Stomach (tissue), 9 donors: Measurements from ENCODE around the gene FADS2. TPM values are rescaled to one million over a fixed set of nuclear protein-coding genes. Genes with fewer than 3 reads are reported as not detected.

Experiments
- DNase-seq, 2 donors: peaks; one replicate each; pipeline versions ENCODE4 v3.0.0 to v3.0.0-alpha.2; 2013 to 2019
- H3K27ac ChIP-seq, 5 donors: fragments of 200-600 bp in 4 of 5; sonication (generic) in 4 of 5; one replicate each; pipeline ENCODE4 v1.5.1; 2013 to 2019; ENCODE audit warnings: mild to moderate bottlenecking in 1 of 5, moderate library complexity in 1 of 5
- H3K27me3 ChIP-seq, 3 donors: fragments of 200-600 bp; sonication (generic); one replicate each; pipeline ENCODE4 v1.5.1; 2017 to 2019; ENCODE audit warnings: mixed run types in 1 of 3
- H3K36me3 ChIP-seq, 4 donors: fragments of 200-600 bp; sonication (generic); 1 replicate in 3 of 4; 2 replicates in 1 of 4; pipeline ENCODE4 v1.5.1; 2016 to 2019
- H3K4me1 ChIP-seq, 4 donors: fragments of 200-600 bp; sonication (generic); one replicate each; pipeline ENCODE4 v1.5.1; 2016 to 2019
- H3K4me3 ChIP-seq, 4 donors: fragments of 200-600 bp; sonication (generic) in 3 of 4; one replicate each; pipeline ENCODE4 v1.5.1; 2016 to 2019; ENCODE audit warnings: mild to moderate bottlenecking in 1 of 4
- H3K9me3 ChIP-seq, 4 donors: fragments of 200-600 bp; sonication (generic); one replicate each; pipeline ENCODE4 v1.5.1; 2016 to 2019
- CTCF ChIP-seq, 7 experiments: fragments of 450-650 bp in 4 of 7; fragments of 200-600 bp in 3 of 7; sonication (generic) in 3 of 7; IDR thresholded peaks; one replicate each; pipeline ENCODE4 v1.5.1; 2016 to 2019; ENCODE audit warnings: antibody characterized with exemption in 7 of 7, control low read depth in 2 of 7, mild to moderate bottlenecking in 1 of 7
- EP300 ChIP-seq: sonication (generic); formaldehyde crosslinking; IDR thresholded peaks from one replicate; pipeline ENCODE4 v1.6.1; 2017; ENCODE audit warnings: antibody characterized with exemption
- POLR2A ChIP-seq, 4 donors: fragments of 450-650 bp; IDR thresholded peaks; one replicate each; pipeline ENCODE4 v1.6.1; 2016; ENCODE audit warnings: antibody characterized with exemption in 4 of 4, control low read depth in 2 of 4, mild to moderate bottlenecking in 1 of 4, moderate library complexity in 1 of 4
- POLR2AphosphoS5 ChIP-seq, 3 donors: sonication (generic); formaldehyde crosslinking; IDR thresholded peaks; one replicate each; pipeline ENCODE4 v1.6.1; 2016; ENCODE audit warnings: antibody characterized with exemption in 3 of 3
- WGBS, 5 donors: extraction: QIAGEN DNeasy Blood & Tissue Kit in 3 of 5; methylation state at CpG; one replicate each; pipeline versions ENCODE4 v1.1.5 to v1.1.7; 2013 to 2018; 5-methylcytosine and 5-hydroxymethylcytosine counted together
- intact Hi-C: fragments of 100-400 bp; cut with DNase I; formaldehyde crosslinking; loops from one replicate; pipeline ENCODE4 v1.15.1; 2023; ENCODE audit warnings: low total_unique reads
- polyA plus RNA-seq, 3 donors: library from polyadenylated mRNA; stranded (reverse); fragments of 200-250 nt; gene quantifications; one replicate each; pipeline ENCODE4 v1.2.3, GENCODE V29; 2013
- total RNA-seq, 5 donors: library from RNA; depleted of rRNA; stranded (reverse); fragments of >200 nt; gene quantifications; one replicate each; pipeline versions ENCODE4 v1.1.0 to v1.2.3, GENCODE V29; 2014 to 2016
- donor health status: healthy with polysubstance abuse.
- donor health status: Bipolar disorder and iron deficiency.
- donor health status: healthy.

Gene FADS2
- total and polyA plus RNA-seq, 8 donors: 3.5 to 17.1 (median 13.0) TPM; not detected in 1

GRCh38 chr11:61787928-61788491, 40.1 kb upstream of the FADS2 start:
- H3K4me3 ChIP-seq: no peak overlapping the region
- H3K27me3 ChIP-seq: no peaks in the 10 kb centered on the region
- peak; percentile 72 to 91 for DNase-seq
- intact Hi-C loops: no loop called here
- H3K36me3 ChIP-seq: peaks cover 64 to 75% (median 75%) of the 10 kb centered on the region in 4 donors
- TF ChIP-seq POLR2A (IDR thresholded peaks at IDR 0.05): no peak
- peak in 2 of 3 donors; percentile 22 to 65 for TF ChIP-seq POLR2AphosphoS5 (IDR thresholded peaks at IDR 0.05)
- peak in 5 of 7 experiments; percentile 36 to 90 (median 50) for TF ChIP-seq CTCF (IDR thresholded peaks at IDR 0.05)
- no peak for TF ChIP-seq EP300
- WGBS, 5 donors: 25 to 38% (median 31%) methylated on average over 8 to 9 of the region's 9 CpGs
- no peaks in the 10 kb centered on the region for H3K9me3 ChIP-seq
- H3K27ac ChIP-seq: peak overlapping the region in 3 of 5 donors; percentile 18 to 25 (median 25)
- H3K4me1 ChIP-seq: peaks cover 11 to 48% (median 33%) of the 10 kb centered on the region in 4 donors

- 2 to 5% (median 3%) methylated on average over 14 of the region's 14 CpGs for WGBS, 5 donors
- Histone ChIP-seq H3K27ac (peak overlapping the region; percentile 94 to 98 (median 96)), H3K9me3 (no peaks in the 10 kb centered on the region), H3K27me3 (no peaks in the 10 kb centered on the region), H3K36me3 (peaks cover 35 to 51% (median 49%) of the 10 kb centered on the region in 4 donors), H3K4me3 (peak overlapping the region; percentile 54 to 93 (median 78)), H3K4me1 (peaks cover 19 to 57% (median 42%) of the 10 kb centered on the region in 4 donors)
- TF ChIP-seq POLR2AphosphoS5 (IDR thresholded peaks at IDR 0.05) (peak in 1 of 3 donors; percentile 18), POLR2A (IDR thresholded peaks at IDR 0.05) (no peak)
- DNase-seq: peak; percentile 76 to 96
- intact Hi-C loops: no loop called here
Observed at GRCh38 chr11:61791737-61792309, 36.3 kb upstream of the FADS2 start.

- H3K4me3 ChIP-seq: peak within 1 kb of the TSS; percentile 54 to 93 (median 78)
- H3K4me1 ChIP-seq: peaks cover 24 to 62% (median 45%) of the 10 kb centered on the region in 4 donors
- no peaks in the 10 kb centered on the region for H3K27me3 ChIP-seq
- WGBS, 5 donors: 0 to 1% (median 0%) methylated on average over 37 to 61 of the region's 61 CpGs
- H3K27ac ChIP-seq: peak within 1 kb of the TSS; percentile 94 to 98 (median 96)
- DNase-seq: peak; percentile 89 to 97
- H3K36me3 ChIP-seq: peaks cover 28 to 44% (median 42%) of the 10 kb centered on the region in 4 donors
- intact Hi-C loops: no loop called here
- H3K9me3 ChIP-seq: no peaks in the 10 kb centered on the region
- peak; percentile 84 to 96 (median 93) for TF ChIP-seq POLR2AphosphoS5 (IDR thresholded peaks at IDR 0.05)
- peak in 1 of 4 donors; percentile 69 for TF ChIP-seq POLR2A (IDR thresholded peaks at IDR 0.05)
- TF ChIP-seq EP300: peak; percentile 25
- no peak for TF ChIP-seq CTCF (IDR thresholded peaks at IDR 0.05)
Observed at GRCh38 chr11:61792310-61793082, 35.6 kb upstream of the FADS2 start, which contains the start of the genes FEN1 and TMEM258. Gene FEN1, plus strand, starts transcription at chr11:61792911. Its CDS starts 2,451 bp downstream, at chr11:61795362. Gene TMEM258, minus strand, starts transcription at chr11:61792599. Its CDS starts 41 bp downstream, at chr11:61792558.

GRCh38 chr11:61793083-61793828, 34.8 kb upstream of the FADS2 start:
- 1 to 4% (median 2%) methylated on average over 21 to 29 of the region's 29 CpGs for WGBS, 5 donors
- Histone ChIP-seq H3K4me1 (peaks cover 28 to 60% (median 44%) of the 10 kb centered on the region in 4 donors), H3K36me3 (peaks cover 24 to 37% (median 35%) of the 10 kb centered on the region in 4 donors), H3K9me3 (no peaks in the 10 kb centered on the region), H3K27me3 (no peaks in the 10 kb centered on the region), H3K4me3 (peak overlapping the region; percentile 54 to 93 (median 78)), H3K27ac (peak overlapping the region; percentile 94 to 98 (median 96))
- intact Hi-C loops: no loop called here
- TF ChIP-seq CTCF (IDR thresholded peaks at IDR 0.05) (no peak), POLR2A (IDR thresholded peaks at IDR 0.05) (no peak), EP300 (no peak), POLR2AphosphoS5 (IDR thresholded peaks at IDR 0.05) (no peak)
- no peak for DNase-seq
